ENCODE measurements around the gene DOCK9.
"Not testable (repeated sequence)": the region's sequence is repeated elsewhere in the genome, so short reads cannot be mapped to it uniquely, and the experiment has no call there.

The DOCK9 gene

DNA sequence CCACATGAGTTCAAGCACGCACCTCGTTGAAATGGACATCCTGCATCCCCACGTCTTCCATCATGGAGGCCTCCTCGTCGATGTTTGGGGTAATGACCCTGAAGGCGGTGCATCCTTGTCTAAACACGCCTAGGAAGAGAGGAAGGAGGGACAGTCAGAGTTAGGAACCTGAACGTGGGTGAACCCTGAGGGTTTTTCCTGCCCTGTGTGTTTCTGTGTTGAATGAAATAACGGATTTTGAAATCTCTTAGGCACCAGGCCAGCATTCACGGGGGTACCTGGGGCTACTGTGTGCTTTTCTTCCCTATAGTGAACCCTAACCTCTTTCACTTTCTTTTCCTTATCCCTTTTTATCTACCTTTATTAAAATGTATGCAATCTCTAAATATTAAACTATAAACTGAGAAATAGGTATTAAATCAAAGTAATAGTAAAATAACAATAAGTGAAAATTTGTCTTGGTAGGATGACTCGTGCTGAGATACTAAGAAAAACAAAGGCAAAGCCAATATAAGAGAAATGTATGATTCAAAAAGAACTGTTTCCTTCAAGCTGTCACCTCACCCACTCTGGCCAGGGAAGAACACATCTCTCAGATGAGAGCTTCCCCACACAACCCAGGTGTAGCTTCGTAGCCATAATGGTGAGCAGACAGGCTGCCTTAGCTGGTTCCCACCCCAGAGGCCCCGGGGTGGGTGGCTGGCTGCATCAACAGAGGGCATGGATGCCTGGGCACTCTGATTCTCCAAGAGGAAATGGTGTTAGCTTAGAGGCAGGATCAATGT lies 153.3 kb downstream of the DOCK9 start:
- no peak for DNase-seq (ENCODE audit: low read depth in 3 of 3)

DNA sequence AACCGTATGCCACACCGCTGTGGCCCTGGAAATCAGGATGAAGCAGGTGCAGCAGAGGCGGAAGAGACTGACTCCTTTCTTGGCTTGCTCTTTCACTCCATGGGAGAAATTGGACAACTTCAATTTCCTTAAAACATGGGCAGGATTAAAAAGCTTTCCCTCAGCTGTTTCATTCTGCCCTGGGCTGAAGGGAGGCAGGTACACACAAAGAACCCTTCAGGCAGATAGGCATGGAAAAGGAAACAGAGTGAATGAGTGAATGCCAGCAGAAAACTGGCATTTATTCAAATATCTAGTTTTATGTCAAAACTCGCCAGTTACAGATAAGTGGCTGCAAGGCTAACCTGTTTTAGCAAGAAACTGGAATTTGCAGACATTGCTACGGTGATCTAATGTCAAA lies 154.4 kb downstream of the DOCK9 start:
- DNase-seq (ENCODE audit: low read depth in 3 of 3) = no peak

DNA sequence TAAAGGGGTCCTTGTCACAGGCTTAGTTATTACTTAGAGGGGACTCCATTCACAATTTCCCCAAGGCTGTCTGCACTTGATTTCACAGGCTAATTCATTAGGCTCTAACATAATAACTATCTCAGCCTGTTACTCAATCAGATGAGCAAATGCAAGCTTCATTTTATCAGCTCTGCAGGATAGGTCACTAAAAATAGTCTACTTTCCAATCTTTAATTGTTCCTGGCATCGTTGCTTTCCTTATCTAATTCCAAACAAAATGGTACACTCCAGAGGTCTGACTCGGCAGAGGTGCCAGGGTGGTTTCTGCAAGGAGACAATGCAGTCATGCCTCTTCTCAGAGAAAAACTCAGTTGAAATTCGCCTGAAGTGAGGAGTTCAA lies 155.6 kb downstream of the DOCK9 start:
- no peak for DNase-seq (ENCODE audit: low read depth in 3 of 3)

DNA sequence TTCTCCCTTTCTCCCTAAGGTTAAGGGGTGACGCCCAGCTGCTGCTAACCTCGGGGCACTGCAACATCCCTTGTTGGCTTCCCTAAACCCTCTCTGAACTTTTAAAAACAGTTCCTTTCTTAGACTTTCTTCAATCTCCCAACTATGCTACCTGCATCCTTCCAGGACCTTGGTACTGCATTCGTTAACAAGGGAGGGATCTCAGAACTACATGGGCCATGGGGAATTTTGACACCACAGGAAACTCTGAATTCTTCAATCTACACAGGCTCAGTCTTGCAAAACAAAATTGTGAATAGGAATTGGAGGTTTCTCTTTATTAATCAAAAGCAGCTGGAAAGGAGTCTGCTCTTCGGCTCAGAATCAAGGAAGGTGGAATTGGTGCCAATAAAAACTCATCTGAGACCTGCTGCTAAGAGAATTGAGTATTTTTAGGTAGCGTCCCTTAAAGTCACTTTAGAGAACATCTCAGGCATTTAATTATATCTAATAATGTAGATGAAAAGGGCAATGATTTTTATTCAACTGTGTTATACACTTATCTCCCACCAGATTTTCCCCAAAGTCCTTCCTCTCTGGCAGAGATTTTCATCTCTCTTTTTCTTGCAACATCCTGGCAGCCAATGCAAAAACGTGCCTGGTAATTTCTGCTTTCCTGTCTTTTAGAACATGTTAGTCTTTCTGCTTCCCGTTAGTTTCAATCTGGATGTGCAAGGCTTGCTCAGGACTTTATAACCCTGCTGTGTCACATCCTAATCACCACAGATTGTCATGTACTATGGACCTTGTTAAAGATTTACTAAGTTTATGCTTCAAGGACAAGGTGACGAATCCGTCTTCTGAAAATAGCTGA lies 156.3 kb downstream of the DOCK9 start:
- no peak for DNase-seq (ENCODE audit: low read depth in 3 of 3)

DNA sequence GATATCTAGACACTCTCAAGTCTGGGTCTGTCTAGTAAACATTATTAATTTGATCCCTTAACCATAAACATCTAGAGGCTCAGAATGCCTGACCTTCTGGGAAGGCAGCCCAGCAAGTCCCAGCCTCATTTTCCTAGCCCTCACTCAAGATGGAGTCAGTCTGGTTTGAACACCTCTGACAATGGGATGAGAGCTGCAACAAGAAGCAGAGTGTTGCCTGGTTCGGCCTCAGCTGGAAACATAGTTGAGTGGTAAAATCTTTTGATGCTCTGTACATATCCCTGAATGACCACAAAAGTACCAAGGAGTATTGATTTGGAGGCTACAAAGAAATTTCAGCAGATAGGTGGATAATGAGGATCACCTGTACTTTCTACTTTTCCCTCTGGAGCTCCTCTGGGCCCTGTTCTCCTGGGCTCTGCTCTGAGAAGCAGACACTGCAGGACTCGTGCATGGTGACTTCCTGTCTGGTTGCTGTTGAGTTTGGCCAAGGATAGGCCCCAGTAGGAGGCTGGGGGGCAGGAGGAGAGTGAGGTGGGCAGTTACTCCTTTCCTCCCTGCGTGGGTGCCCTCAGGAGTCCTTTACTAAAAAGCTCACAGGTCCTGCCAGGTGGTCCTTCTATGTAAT lies 157.0 kb downstream of the DOCK9 start:
- no peak for DNase-seq (ENCODE audit: low read depth in 3 of 3)

DNA sequence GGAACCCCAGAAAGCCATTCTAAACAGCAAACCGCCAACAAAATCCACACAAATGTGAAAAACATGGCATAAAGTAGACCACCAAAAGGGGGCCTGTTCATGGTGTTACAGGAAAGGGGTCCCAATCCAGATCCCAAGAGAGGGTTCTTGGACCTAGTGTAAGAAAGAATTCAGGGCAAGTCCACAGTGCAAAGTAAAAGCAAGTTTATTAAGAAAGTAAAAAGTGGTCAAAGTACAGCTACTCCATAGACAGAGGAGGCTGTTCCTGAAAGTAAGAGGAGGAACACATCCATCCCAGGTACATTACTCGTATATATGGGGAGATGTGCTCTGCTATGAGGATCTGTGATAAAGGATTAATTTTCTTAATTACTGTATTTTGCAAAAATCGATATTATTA lies 157.6 kb downstream of the DOCK9 start:
- no peak for DNase-seq (ENCODE audit: low read depth in 3 of 3)

DNA sequence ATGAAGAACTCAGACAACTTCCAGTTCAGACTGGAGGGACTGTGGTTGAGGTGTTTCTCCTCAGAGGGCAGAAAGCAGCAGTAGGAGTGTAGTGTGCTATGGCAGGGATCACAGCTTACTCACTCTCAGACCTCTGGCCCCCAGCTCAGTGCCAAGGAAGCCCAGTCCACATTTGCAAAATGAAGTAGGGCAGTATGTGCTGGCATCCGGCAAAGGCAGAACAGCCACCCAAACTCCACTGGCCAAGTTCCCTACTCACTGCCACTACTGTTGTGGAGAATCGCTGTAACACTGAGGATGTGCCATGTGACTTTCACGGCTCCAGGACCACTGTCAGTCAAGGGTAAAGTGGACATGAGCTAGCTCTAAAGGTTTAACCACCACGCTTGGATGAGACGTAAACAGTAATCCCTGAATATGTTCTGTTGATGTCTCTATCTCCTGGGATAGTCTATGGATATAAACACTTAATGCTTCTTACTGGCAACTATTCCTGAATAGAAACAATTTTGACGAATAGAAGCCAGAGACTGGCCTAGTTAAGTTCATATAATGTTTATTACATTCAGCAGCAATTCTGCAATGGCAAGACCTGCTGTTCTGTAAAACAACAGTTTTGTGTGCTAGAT lies 158.4 kb downstream of the DOCK9 start:
- no peak for DNase-seq (ENCODE audit: low read depth in 3 of 3)

DNA sequence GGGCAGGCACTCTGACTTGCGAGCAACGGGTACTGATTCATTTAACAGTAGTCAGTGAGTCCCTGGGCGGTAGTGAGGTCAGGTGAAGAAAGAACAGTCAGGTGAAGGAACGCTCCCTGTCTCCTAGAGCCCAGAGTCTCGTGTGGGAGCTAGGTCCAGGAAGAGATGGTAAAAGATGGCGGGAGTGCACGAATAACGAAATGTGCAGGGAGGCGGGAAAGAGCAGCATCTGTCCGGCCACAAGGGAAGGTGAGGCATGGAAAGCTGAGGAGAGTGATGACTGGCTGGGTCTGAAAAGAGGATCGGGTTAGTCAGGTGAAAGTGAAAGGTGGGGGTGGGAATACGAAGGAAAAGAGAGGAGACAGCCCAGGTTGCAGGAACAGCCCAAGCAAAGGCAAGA lies 161.5 kb downstream of the DOCK9 start:
- no peak for DNase-seq (ENCODE audit: low read depth in 3 of 3)

DNA sequence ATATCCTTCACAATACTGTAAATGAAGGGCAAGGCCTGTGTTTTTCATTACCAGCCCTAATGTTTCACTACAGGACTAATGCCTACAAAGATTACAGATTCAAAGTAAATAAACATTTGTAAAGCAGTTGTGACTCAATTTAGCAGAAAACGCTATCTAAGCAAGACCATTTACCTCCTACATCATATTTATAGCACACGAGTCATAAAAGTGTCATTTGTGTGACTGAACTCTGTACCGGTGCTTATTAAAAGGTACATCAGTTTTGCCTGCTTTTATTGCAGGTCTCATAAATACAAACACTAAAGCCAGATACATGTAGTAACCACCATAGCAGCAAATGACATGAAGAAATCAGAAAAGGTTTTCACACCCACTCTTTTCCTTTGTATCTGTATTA lies 163.9 kb downstream of the DOCK9 start:
- DNase-seq (ENCODE audit: low read depth in 3 of 3) = no peak

DNA sequence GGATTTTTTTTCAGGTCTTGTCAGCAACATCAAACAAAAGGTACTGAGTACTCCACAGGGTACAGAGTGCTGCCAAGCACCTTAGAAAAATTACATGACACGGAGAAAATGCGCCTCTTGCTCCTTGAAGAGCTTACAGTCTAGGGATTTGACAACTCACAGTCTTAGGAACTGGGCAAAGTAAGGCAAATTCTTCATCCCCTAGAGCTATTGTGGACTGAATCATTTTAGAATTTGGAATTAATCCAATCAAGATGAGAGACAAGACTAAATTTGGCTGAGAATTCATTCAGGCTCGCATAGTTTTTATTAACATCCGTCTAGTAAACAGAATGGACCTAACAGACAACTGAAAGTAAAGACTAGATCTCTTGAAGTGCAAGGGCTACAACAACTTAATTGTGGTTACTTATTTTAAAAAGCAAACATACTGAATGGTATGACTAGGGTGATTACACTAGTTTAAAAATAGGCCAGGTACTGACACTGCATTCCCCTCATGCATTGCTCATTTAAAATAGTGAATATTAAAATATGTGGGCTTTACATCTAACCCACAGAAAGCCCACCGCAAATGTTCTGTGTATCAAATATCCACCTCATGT lies 165.6 kb downstream of the DOCK9 start:
- not testable (repeated sequence) for DNase-seq (ENCODE audit: low read depth in 3 of 3)

DNA sequence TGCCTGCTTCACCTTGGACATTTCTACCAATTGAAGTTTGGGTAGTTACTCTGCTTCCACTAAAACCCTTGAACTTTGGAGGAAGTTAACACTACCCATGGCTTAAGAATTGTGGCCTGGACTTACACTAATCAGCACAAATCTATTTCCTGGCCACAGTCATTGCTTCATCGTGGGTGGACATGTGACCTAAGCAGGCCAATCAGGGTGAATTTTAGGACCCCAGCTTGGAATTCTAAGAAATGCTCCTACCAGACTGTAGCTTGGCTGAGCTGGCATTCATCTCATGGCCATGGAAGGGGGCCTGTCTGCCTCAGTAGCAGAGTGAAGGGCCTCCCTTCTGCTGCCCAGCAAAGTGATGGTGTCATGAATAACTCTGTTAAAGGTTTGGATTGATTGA lies 167.1 kb downstream of the DOCK9 start:
- DNase-seq (ENCODE audit: low read depth in 3 of 3) = no peak

DNA sequence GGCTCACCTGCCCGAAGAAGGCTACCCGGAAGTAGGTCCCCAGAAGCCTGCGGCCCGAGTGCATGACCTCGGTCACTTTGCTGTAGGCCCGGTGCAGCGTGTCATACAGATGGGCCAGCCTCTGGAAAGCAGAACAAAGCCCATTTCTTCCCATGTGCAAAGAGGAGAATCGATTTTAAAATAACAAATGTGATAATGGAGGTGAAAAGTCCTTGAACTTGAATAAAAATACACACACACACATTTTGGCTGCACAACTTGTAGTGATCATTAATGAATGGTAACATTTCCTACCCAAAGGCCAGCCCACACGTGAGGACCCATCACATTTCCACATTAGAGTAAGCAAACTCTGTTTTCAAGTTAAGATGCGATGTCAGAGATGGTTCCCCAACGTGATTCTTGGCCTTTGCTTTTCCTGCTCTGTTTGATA lies 168.5 kb downstream of the DOCK9 start:
- DNase-seq (ENCODE audit: low read depth in 3 of 3) = no peak

DNA sequence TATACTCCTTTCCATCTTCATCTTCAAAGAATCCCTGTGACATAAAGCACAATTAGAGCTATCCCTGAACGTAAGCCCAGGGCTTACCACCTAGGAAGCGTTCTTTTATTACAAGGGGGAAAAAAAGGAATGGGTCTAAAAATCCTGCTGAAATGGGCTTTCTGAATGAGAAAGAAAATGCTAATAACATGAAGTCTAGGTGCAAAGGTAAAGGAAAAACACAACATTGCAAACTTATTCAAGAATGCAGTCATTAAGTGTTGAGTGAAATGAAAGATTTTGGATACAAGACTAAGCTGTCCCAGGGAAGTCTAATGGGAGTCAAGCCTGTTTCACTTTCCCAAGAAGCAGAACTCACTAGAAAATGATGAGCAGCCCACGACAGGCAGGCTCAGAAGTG lies 170.1 kb downstream of the DOCK9 start:
- no peak for DNase-seq (ENCODE audit: low read depth in 3 of 3)

DNA sequence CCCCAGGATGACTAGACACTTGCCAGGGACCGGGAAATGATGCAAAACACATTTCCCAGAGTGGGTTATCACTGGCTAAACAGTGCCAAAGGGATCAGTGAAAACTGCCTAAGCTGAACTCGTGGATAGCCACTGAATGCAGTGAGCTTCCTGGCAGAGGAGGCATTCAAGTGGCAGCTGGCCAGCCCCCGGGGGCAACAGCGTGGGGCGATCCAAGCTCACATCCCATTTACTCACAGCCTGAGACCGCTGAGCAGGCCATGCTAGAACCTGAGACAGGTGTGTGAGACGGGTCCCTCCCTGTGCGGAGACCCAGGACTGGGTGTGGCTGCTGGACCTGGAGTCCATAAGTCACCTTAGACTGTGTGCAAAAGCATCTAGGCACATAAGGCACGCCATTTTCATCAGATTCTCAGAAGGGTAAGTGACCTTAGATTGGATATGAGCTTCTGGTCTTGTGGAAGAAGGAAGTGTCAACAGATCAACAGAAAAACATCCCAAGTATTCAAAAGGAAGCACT lies 173.5 kb downstream of the DOCK9 start:
- DNase-seq (ENCODE audit: low read depth in 3 of 3) = no peak

DNA sequence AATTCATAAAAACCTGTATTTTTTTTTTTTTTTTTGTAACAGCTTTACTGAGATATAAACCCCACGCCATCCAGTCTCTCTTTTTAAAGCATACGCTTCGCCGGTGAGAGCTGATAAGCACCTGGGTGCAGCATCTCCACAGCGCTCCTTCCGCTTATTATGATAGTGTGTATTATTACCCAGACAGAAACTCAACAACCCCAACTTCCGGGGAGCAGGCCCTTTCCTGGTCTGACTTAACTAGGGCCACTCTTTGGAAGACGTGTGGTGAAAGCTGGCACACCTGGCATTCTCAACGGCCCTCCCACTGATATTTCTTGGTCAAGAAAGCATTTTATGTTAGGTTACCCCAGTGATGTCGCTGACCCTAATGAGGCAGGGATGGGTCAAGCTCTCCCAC lies 173.9 kb downstream of the DOCK9 start:
- DNase-seq (ENCODE audit: low read depth in 3 of 3) = no peak

DNA sequence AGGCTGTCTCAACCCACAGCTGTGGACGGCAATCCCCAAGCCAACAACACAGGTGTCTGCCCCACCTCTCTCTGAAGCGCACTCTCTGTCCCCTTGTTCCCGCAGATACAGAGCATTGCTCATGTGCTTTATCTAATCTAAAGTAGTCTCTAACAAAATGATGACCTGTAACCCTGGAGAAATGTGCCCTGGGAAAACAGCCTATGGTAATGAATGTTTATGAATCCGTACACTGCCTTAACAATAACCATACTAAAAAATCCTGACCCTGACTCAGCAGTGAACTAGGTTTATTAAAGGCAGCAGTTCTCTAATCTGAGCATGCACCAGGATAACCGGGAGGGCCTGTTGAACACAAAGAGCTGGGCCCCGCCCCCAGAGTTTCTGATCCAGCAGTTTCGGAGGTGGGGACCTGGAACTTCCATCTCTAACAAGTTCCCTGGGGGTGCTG lies 174.7 kb downstream of the DOCK9 start:
- no peak for DNase-seq (ENCODE audit: low read depth in 3 of 3)

DNA sequence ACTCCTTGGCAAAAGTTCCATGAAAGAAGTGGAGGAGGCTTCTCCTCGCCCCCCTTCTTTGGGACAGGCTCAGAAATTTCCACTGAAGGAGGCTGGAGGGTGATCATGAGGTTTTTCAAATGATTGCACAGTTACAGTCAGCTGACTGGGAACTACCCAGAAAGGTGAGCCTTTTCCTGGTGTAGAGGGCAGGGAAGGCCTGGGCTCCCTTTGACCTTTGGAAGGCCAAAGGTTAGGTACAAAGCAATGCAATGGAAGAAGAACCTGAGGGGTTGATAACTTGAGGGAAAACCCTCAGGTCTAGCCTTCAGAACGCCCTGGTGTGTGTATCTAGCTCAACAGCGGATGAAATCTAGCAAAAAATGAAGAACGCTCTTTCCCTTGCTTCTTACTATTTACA lies 175.3 kb downstream of the DOCK9 start:
- no peak for DNase-seq (ENCODE audit: low read depth in 3 of 3)

DNA sequence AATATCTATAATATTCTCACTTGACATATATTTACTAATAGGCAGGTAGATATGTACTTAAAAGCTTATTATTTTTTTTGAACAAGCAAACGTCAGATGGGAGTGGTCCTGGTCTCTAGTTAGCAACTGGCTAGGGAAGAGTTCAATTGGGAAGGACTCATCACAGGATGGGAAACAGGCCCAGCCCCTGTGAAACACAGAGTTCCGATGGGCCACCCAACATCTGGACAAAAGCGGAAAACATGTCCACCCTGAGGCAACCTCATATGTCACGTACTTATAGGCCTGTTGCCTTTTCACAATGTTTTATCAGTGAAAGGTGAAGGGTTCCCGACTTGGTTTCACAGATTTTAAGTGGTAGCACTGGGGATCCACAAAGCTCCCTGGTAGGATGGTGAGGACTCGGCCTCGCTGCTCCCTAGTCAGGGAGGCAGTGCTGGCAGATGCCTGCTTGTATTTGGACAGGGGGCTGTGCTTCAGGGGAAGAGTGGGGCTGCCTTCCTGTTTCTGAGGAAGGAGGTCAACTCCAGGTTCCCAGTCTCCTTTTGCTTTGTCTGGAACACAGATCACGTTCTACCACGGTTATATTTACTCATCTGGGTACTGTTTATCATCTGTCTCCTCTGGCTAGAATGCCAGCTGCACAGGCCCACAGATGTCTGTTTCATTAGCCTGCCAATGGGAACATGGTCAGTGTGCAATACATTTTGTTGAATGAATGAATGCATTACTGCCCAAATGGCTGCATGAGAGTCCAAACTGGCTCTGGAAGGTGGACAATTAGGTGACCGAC lies 176.0 kb downstream of the DOCK9 start:
- DNase-seq (ENCODE audit: low read depth in 3 of 3) = no peak

DNA sequence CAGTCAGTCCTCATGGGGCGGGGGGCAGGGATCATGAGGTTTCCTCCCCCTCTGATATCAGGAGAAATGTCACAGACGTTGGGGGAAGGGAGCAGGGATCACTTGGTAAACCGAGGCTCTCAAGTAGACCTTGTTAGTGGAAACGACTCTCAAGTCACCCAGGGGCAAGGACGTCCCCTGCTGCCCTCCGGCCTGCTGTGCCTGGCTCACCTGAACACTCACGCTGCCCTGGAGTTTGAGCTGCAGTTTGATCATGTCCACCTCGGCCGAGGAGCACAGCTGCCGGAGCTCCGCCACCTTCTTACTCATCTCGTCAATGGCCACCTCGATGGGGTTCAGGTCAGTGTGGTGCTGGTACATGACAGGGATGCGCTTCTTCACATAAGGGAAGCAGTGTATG lies 177.8 kb downstream of the DOCK9 start:
- DNase-seq (ENCODE audit: low read depth in 3 of 3) = no peak

DNA sequence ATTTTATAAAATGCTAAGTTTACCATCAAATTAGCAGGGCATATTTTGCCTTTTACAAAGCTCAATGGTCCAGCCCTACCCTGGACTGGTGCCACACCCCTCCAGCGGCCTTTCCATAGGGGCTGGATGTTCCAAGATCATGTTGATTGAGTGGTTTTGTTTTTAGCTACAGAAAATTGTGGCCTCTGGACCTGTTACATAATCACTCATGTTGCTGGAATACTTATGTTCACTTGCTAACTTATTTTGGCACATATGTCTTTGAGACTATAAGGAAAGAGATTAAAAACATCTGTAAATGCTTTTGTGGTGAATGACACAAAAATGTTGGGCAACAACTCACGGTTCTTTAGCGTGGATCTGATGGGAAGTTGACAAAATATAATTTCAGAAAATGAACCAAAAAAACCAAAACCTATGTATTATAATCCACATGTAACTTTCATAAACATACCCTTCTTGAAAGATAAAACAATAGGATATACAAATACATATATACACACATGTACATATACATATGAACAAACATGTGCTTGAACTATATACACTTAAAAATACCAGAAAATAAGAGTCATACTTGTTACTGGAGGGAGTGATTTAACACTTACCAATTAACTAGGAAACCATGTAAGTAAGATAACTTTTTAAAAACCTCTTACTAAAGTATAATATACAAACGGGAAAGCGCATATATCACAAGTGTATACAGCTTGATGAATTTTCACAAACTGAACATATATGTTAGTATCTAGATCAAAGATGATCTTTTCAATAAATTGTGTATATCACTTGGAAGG lies 178.8 kb downstream of the DOCK9 start:
- no peak for DNase-seq (ENCODE audit: low read depth in 3 of 3)
